Kidney epithelial cell (primary cell): ENCODE data around the gene GTPBP1. TPM values are rescaled to one million over a fixed set of nuclear protein-coding genes. Genes with fewer than 3 reads are reported as not detected.

Experiments
- DNase-seq: peaks from one replicate; pipeline ENCODE4 v3.0.0-alpha.2; 2010; ENCODE audit warnings: low read depth
- H3K27me3 ChIP-seq: 2 replicates; pipeline ENCODE4 v1.6.0; 2011; ENCODE audit warnings: low read length; ENCODE audit not compliant: control insufficient read depth, insufficient read depth
- H3K36me3 ChIP-seq: 2 replicates; pipeline ENCODE4 v1.5.1; 2011; ENCODE audit warnings: low read length; ENCODE audit not compliant: control insufficient read depth, insufficient read depth
- H3K4me3 ChIP-seq: 2 replicates; pipeline ENCODE4 v1.5.1; 2011; ENCODE audit warnings: low read depth, mild to moderate bottlenecking, control low read depth, low read length
- CTCF ChIP-seq: IDR thresholded peaks from 2 replicates; pipeline ENCODE4 v1.5.1; 2011; ENCODE audit warnings: mild to moderate bottlenecking, moderate library complexity, low read length, control low read depth, inconsistent platforms; ENCODE audit not compliant: insufficient read depth, poor library complexity, severe bottlenecking
- total RNA-seq: library from RNA; depleted of rRNA; stranded (reverse); fragments of >200 nt; gene quantifications from 2 replicates; pipeline ENCODE4 v1.2.3, GENCODE V29; 2015

The GTPBP1 gene
- total RNA-seq, 1 donor from 2014 or later = 33.0 TPM

- H3K36me3 ChIP-seq = peaks cover 2% of the 10 kb centered on the region
- no peak for TF ChIP-seq CTCF
- DNase-seq = no peak
Measured at GRCh38 chr22:38717244-38717643, 11.5 kb downstream of the GTPBP1 start.

GRCh38 chr22:38718414-38718813, 12.7 kb downstream of the GTPBP1 start:
- Histone ChIP-seq H3K4me3 (no peak overlapping the region), H3K36me3 (peaks cover 2% of the 10 kb centered on the region), H3K27me3 (no peaks in the 10 kb centered on the region)
- peak; percentile 78 for TF ChIP-seq CTCF
- DNase-seq = peak; percentile 70

More at GRCh38 chr22:38717244-38717643, 11.5 kb downstream of the GTPBP1 start:
- no peaks in the 10 kb centered on the region for H3K27me3 ChIP-seq
- H3K4me3 ChIP-seq = no peak overlapping the region

GRCh38 chr22:38719196-38719595, 13.5 kb downstream of the GTPBP1 start:
- Histone ChIP-seq H3K4me3 (no peak overlapping the region), H3K27me3 (no peaks in the 10 kb centered on the region), H3K36me3 (peaks cover 2% of the 10 kb centered on the region)
- no peak for DNase-seq
- no peak for TF ChIP-seq CTCF

GRCh38 chr22:38720350-38720749, 14.6 kb downstream of the GTPBP1 start:
- no peak for DNase-seq
- Histone ChIP-seq H3K36me3 (peaks cover 4% of the 10 kb centered on the region), H3K4me3 (no peak overlapping the region), H3K27me3 (no peaks in the 10 kb centered on the region)
- no peak for TF ChIP-seq CTCF

- H3K4me3 ChIP-seq = no peak overlapping the region
- DNase-seq = no peak
- H3K27me3 ChIP-seq = no peaks in the 10 kb centered on the region
- peaks cover 5% of the 10 kb centered on the region for H3K36me3 ChIP-seq
- TF ChIP-seq CTCF = no peak
Measured at GRCh38 chr22:38721551-38721950, 15.8 kb downstream of the GTPBP1 start.

GRCh38 chr22:38724176-38724575, 18.4 kb downstream of the GTPBP1 start:
- DNase-seq = no peak
- Histone ChIP-seq H3K36me3 (peaks cover 8% of the 10 kb centered on the region), H3K4me3 (no peak overlapping the region), H3K27me3 (no peaks in the 10 kb centered on the region)
- TF ChIP-seq CTCF = no peak
